ENCODE measurements around the gene GUCY1B1.

- TF ChIP-seq CTCF (IDR thresholded peaks at IDR 0.05; ENCODE audit: poor library complexity, severe bottlenecking) (no peak), SMC3 (conservative IDR thresholded peaks at IDR 0.05; ENCODE audit: poor library complexity) (no peak)
Measured at GRCh38 chr4:155722336-155722735, 36.5 kb upstream of the GUCY1B1 start.
